NOMO-1 treated with dmso at 0.1 percent for 144 hours (cell line): ENCODE results near the gene HCAR3.
"Not testable (repeated sequence)": the region's sequence is repeated elsewhere in the genome, so short reads cannot be mapped to it uniquely, and the experiment has no call there.

Experiments
- DNase-seq: peaks from one replicate; lab custom pipeline; 2025; ENCODE audit not compliant: unreplicated experiment; lab: John Stamatoyannopoulos, UW

Gene HCAR3

GRCh38 chr12:122724641-122725243, 8.1 kb upstream of the HCAR3 start:
- DNase-seq: no peak

DNA sequence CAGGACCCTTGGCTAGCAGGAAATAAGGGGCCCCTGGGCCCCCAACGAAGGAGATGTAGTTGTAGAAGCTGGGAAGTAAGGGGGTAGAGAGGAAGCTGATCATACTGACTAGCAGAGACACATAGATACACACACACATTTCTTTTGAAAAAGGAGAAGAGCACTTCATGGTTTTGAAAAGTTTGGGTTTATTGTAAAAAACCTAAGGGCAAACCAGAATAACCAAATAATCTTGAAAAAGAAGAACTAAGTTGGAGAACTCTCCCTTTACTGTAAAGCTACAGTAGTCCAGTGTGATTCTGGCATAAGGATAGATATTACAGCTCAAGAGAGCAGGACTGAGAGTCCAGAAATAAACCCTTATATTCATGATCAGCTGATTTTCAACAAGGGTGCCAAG, 5.8 kb upstream of the HCAR3 start:
- no peak for DNase-seq

DNA sequence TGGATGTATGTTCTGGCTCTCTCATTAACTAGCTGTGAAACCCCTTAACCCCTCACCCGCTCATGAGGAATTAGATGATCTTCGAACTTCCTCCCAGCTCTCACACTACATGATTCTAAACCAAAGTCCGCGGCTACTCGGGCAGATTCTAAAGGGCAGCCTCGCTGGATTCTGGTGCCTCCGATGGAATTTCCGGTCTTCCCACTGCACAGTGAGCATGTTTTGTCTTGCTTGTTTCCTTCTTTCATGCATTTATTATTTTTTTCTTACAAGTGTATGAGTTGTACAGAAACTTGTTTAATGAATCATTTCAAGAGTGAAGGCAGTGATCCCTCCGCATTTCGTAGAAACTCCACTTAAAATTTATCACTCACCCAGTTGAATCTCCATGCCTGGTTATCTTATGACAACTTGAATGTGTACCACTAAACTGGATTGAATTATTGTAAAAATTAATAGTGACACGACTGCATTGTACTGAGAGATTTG, 4.5 kb upstream of the HCAR3 start:
- DNase-seq: no peak

DNA sequence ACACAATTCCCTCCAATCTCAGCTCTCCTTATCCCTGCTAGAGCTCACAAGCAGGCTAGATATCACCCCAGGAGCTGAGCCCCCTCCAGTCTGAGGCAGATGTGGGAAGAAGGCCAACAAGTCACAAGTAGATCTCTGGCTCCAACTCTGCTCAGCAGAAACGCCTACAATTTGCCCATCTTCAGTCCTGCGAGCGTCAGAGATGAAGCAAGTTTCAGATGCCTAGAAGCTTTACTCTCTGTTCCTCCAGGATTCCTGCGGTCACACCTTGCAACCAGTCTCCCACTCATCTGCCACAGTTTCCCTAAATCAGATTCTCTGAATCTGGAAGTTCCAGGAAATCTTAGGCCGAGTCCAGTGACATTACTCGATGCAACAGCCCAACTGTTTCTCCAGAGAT, 1.4 kb downstream of the HCAR3 start:
- not testable (repeated sequence) for DNase-seq

GRCh38 chr12:122713491-122714188, 3.0 kb downstream of the HCAR3 start:
- not testable (repeated sequence) for DNase-seq

DNA sequence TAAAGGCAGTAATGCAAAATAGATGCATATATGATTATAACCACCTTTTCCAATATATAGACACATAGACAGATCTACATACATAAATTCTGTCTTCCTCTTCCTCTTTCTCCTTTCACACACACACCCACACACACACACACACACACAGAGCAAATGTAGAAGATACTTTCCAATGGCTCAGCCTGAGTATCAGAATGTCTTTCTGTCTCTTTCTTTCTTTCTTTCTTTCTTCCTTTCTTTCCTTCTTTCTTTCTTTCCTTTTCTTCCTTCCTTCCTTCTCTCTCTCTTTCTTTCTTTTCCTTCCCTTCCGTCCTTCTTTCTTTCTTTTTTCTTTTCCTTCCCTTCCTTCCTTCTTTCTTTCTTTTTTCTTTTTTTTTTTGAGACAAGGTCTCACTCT, 5.3 kb downstream of the HCAR3 start:
- peak; percentile 26 for DNase-seq

DNA sequence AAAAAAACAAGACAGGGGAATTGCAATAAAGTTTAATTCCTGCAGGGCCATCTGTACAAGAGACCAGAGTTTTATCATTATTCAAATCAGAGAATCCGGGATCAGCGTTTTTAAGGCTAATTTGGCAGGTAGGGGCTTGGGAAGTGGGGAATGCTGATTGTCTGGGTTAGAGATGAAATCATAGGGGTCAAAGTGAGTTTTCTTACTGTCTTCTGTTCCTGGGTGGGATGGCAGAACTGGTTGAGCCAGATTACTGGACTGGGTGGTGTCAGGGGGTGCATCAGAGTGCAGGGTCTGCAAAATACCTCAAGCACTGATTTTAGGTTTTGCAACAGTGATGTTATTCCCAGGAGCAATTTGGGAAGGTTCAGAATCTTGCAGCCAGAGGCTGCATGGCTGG, 6.3 kb downstream of the HCAR3 start:
- not testable (repeated sequence) for DNase-seq

DNA sequence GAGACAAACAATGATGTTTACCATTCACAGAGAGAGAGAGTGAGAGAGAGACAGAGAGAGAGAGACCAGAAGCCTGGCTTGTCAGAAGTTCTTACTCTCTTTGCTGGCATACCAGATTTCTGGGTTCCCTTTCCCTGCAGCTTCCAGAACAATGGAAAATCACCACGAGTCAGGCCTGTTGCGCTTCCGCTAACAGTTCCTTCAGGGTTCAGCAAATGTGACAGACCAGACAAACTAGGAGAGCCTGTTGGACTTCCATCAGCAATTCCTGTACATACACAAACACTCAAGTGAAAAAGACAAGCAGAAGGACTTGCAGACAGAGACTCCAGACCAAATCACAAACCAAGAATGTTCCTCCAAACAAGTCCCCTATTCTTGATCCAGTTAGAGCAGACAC, 7.3 kb downstream of the HCAR3 start:
- DNase-seq: not testable (repeated sequence)

- not testable (repeated sequence) for DNase-seq
Observed at GRCh38 chr12:122703841-122704240, 12.8 kb downstream of the HCAR3 start.

GRCh38 chr12:122702890-122703611, 13.6 kb downstream of the HCAR3 start, which contains the start of gene HCAR2:
Gene HCAR2 (minus strand): TSS chr12:122703357. CDS start chr12:122703283, 74 bp downstream.
- DNase-seq: peak; percentile 81

GRCh38 chr12:122701481-122701880, 15.1 kb downstream of the HCAR3 start:
- DNase-seq: not testable (repeated sequence)

DNA sequence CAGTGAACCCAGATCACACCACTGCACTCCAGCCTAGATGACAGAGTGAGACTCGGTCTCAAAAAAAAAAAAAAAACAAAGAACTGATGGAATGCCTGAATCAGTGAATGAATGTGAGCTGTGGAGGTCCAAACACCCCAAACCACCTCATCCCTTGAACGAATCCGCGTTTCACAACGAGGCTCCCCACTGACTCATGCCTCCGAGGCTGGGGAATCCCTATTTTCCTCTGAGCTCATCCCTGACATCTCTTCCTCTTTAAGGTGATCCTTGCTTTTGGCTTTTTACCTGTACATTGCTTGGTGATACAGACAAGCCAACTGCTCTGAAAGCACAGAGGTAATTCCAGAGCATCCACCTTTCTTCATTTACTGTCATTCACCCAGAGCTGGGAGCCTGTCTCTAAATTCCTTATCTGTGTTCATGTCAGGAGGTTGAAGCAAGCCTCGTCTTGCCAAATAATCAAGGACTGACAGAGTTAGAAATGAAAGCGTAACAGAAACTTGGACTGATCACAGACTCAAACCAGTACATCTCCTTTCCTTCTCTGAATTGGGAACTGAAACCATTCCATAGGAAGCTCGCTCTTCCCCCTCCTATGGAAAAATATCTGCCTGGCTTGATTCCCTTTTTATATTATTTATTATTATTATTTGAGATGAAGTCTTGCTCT, 16.4 kb downstream of the HCAR3 start:
- DNase-seq: not testable (repeated sequence)

DNA sequence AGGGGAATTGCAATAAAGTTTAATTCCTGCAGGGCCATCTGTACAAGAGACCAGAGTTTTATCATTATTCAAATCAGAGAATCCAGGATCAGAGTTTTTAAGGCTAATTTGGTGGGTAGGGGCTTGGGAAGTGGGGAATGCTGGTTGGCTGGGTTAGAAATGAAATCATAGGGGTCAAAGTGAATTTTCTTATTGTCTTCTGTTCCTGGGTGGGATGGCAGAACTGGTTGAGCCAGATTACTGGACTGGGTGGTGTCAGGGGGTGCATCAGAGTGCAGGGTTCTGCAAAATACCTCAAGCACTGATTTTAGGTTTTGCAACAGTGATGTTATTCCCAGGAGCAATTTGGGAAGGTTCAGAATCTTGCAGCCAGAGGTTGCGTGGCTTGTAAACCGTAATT, 19.7 kb downstream of the HCAR3 start:
- not testable (repeated sequence) for DNase-seq

DNA sequence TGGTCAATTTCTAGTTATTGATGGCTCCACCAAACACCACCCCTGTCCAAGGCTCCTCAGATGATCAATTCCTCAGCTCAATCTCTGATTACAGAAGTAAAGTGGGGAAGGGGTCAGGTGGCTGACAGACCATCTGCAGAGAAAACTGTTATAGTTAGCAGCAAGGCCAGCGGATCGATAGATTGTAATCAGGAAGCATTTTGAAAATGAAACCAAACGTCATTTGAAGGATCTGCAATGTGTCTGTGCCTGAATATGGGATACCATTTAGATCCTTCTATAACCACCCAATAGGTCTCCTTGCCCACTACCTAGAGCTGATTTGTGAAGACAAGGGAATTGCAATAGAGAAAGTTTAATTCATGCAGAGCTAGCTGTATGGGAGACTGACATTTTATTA, 25.0 kb downstream of the HCAR3 start:
- no peak for DNase-seq

DNA sequence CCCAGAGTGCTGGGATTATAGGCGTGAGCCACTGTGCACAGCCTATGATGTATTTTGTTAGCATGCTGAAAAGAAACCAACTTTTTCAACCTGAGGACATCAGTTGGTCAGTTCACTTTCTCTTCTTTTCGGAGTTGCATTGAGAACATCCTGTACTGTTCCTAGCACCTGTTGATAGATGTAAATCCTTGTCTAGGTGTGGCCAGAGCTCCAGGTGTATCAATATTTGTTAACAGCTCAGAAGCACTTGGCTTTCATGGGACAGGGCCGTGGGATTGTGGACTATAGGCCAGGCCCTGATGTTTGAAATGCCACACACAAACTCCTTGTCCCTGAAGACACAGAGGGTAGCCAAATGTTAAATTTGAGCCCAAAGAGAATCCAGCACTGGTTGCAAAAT, 28.3 kb downstream of the HCAR3 start:
- DNase-seq: no peak

DNA sequence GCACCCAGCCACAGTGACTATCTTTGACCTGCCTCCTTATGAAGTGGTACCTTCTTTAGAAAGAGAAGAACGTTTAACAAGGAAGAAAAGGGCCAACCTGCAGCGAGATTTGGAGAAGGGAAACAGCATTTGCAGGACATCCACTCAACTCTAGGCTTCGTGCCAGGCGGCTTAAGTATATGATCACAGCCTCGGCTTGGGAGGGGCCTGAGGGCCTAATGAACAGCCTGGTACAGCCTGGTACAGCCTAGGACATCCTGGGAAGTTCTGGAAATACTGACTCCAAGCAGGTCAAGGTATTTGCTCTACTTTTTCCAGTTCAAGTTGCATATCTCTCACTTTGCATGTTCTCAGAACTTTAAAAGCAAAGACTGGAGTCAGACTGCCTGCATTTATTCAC, 29.5 kb downstream of the HCAR3 start:
- no peak for DNase-seq

DNA sequence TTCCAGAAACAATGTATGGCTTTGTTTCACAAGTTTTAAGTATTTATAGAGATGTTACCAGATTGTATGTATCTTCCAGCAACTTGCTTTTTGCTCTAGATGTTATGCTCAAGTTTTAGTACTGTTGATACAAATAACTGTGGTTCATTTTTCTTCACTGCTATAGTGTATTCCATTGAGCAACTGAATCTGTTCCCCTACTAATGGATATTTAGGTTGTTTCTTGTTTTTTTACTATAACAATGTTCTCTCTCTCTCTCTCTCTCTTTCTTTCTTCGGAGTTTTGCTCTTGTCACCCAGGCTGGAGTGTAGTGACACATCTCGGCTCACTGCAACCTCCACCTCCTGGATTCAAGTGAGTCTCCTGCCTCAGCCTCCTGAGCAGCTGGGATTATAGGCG, 30.1 kb downstream of the HCAR3 start:
- DNase-seq: no peak

DNA sequence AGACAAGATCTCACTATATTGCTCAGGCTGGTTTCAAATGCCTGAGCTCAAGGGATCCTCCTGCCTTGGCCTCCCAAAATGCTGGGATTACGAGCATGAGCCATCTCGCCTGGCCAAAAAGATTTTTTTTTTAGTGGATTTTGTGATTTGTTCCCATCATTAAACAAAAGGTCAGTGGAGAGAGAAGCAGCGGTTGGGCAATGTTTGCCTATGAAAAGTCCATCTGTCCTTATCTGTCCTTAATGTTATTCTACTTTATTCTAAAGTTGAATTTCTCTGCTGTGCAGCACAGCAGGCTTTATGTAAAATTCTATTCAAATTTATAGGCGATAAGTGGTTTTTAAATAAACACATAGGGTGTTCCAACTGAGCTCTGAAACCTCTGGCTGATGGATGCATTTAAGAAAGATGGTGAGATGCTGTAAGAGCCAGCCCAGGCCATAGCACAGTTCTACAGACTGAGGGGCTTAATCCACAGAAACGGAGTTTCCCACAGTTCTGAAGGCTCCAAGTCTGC, 32.3 kb downstream of the HCAR3 start:
- no peak for DNase-seq

DNA sequence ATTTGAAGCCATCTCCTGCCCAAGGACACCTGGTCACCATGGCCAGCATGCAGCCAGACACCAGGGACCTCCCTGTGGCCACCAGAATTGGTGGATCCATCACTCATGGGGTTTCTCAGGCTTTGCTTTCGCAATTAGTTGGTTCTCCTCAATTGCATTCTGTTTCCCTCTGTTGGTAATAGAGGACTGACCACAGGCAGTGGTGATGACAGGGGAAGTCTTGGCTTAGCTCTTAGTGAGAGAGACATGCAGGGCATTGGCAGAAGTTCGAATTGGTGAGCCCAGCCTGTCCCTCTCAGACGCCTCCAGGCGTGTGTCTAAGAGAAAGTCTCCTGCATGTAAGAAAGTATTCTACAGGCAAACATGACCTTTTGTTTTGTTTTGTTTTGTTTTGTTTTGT, 34.8 kb downstream of the HCAR3 start:
- peak; percentile 71 for DNase-seq

DNA sequence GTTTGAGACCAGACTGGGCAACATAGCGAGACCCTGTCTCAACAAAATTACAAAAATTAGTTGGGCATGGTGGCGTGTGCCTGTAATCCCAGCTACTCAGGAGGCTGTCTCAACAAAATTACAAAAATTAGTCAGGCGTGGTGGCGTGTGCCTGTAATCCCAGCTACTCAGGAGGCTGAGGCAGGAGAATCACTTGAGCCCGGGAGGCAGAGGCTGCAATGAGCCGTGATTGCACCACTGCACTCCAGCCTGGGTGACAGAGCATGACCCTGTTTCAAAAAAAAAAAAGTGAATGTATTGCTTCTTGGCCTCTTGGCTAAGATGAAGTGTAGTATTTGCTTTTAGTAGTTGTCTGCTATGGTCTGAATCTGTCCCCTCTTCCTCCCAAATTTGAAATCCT, 35.6 kb downstream of the HCAR3 start:
- not testable (repeated sequence) for DNase-seq

DNA sequence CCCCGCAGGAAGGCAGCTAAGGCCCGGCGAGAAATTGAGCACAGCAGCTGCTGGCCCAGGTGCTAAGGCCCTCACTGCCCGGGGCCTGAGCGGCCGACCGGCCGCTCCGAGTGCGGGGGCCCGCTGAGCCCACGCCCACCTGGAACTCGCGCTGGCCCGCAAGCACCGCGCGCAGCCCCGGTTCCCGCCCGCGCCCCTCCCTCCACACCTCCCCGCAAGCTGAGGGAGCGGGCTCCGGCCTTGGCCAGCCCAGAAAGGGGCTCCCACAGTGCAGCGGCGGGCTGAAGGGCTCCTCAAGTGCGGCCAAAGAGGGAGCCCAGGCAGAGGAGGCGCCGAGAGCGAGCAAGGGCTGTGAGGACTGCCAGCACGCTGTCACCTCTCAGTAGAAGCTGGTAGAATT, 39.8 kb downstream of the HCAR3 start:
- DNase-seq: not testable (repeated sequence)
